Activated CD8-positive, alpha-beta T cell treated with anti-CD3 and anti-CD28 coated beads for 36 hours (primary cell): ENCODE measurements around the gene MED14. TPM values are rescaled to one million over a fixed set of nuclear protein-coding genes. Genes with fewer than 3 reads are reported as not detected.

ENCODE experiments used
- ATAC-seq: fragments of 200-7000 bp; cut with Tn5 transposase; one replicate; pipeline ENCODE4 v1.10.0; 2021; ENCODE audit warnings: mild to moderate bottlenecking, moderate library complexity
- CTCF ChIA-PET: fragments of 350-600 bp; sonication (Branson Sonifier 250); formaldehyde crosslinking; loops from one replicate; lab custom pipeline; 2021; ENCODE audit warnings: antibody characterized with exemption; lab: Charles Lee
- POLR2A ChIA-PET: fragments of 350-600 bp; sonication (Branson Sonifier 250); formaldehyde crosslinking; loops from one replicate; lab custom pipeline; 2021; ENCODE audit warnings: antibody characterized with exemption; lab: Charles Lee
- DNase-seq: peaks from one replicate; pipeline ENCODE4 v3.0.0-alpha.2; 2020
- H3K27ac Mint-ChIP-seq: one replicate; pipeline ENCODE4 v1.8.0; 2021; ENCODE audit warnings: mild to moderate bottlenecking, mixed read lengths
- H3K27me3 Mint-ChIP-seq: one replicate; pipeline ENCODE4 v1.8.0; 2021; ENCODE audit warnings: mixed read lengths
- H3K36me3 Mint-ChIP-seq: one replicate; pipeline ENCODE4 v1.8.0; 2021; ENCODE audit warnings: low read depth, mixed read lengths
- H3K4me1 Mint-ChIP-seq: one replicate; pipeline ENCODE4 v1.8.0; 2021; ENCODE audit warnings: low read depth, mixed read lengths
- H3K4me3 Mint-ChIP-seq: one replicate; pipeline ENCODE4 v1.8.0; 2021; ENCODE audit warnings: mild to moderate bottlenecking, moderate library complexity, mixed read lengths
- H3K9me3 Mint-ChIP-seq: one replicate; pipeline ENCODE4 v1.8.0; 2021; ENCODE audit warnings: mixed read lengths
- intact Hi-C: fragments of 100-400 bp; cut with micrococcal nuclease; formaldehyde crosslinking; loops from one replicate; pipeline ENCODE4 v1.10.0; 2022
- total RNA-seq, 2 experiments: library from RNA; stranded (reverse); gene quantifications; one replicate each; pipeline ENCODE4 v1.2.3, GENCODE V29; 2021
- TF ChIP-seq, protein P1 (sequence below): fragments of 200-600 bp; IDR thresholded peaks from one replicate; pipeline ENCODE4 v1.8.0; 2022; ENCODE audit warnings: antibody characterized with exemption, mild to moderate bottlenecking

MED14 gene
- total RNA-seq, 2 experiments from 2014 or later, result 37.1 to 39.9 TPM

DNA sequence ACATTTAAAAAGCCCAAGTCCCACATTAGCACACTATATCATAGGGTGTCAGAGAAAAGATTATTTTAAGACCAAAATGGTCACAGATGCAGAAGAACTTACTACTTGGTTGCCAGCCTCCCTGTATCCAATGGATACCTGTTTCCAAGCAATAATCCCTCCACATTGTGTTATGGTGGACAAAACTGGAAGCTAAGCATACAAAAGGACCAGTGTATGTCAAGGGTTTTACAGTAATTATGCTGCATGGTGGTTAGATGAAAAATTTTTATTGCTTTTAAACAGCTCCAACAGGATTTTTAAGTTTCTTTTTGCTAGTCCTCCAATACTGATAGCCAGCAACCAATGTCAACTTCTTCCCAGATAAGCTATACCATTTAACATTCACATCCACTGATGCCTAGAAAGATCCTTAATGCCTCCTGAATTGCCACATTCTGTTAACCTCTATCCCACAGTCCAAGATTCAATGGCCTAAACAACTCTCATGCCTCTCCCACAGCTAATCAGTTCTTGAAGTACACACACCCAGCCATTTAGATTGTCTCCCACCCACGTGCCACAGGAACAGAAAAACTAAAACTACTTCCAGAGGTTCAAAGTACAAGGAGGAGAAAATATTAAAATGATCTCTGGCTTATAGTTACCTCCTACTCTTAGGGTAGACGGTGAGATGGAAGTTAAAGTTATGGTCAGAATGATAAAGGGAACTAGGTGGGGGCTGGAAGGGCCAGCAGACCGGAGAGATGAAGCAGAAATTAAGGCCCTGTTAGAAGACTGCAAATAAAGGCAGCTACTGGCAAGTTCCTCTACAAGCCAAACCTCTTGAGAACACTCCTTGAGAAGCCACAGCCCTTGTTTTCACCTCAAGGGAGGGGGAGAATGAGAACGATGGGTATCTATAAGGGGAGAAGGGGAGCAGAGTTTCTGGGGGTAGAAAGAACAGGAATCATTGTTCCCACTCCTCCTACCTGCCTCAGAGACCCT lies 5.5 kb downstream of the MED14 start:
- Mint-ChIP-seq H3K27ac (peak overlapping the region; percentile 68), H3K36me3 (peaks cover 32% of the 10 kb centered on the region), H3K27me3 (no peaks in the 10 kb centered on the region), H3K9me3 (no peaks in the 10 kb centered on the region), H3K4me3 (peak overlapping the region; percentile 37), H3K4me1 (peaks cover 64% of the 10 kb centered on the region)
- TF ChIP-seq, protein P1, sequence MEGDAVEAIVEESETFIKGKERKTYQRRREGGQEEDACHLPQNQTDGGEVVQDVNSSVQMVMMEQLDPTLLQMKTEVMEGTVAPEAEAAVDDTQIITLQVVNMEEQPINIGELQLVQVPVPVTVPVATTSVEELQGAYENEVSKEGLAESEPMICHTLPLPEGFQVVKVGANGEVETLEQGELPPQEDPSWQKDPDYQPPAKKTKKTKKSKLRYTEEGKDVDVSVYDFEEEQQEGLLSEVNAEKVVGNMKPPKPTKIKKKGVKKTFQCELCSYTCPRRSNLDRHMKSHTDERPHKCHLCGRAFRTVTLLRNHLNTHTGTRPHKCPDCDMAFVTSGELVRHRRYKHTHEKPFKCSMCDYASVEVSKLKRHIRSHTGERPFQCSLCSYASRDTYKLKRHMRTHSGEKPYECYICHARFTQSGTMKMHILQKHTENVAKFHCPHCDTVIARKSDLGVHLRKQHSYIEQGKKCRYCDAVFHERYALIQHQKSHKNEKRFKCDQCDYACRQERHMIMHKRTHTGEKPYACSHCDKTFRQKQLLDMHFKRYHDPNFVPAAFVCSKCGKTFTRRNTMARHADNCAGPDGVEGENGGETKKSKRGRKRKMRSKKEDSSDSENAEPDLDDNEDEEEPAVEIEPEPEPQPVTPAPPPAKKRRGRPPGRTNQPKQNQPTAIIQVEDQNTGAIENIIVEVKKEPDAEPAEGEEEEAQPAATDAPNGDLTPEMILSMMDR, result no peak
- ChIA-PET POLR2A (interaction anchor here (1.4 kb wide), 1 partner anchor 13 kb away, joined by 3 read pairs; no protein-coding TSS in a partner anchor), CTCF (interaction anchor here (1.5 kb wide), 1 partner anchor 451 kb away, joined by 4 read pairs; no protein-coding TSS in a partner anchor)
- intact Hi-C loops, result no loop called here
- ATAC-seq (no peak), DNase-seq (no peak)

DNA sequence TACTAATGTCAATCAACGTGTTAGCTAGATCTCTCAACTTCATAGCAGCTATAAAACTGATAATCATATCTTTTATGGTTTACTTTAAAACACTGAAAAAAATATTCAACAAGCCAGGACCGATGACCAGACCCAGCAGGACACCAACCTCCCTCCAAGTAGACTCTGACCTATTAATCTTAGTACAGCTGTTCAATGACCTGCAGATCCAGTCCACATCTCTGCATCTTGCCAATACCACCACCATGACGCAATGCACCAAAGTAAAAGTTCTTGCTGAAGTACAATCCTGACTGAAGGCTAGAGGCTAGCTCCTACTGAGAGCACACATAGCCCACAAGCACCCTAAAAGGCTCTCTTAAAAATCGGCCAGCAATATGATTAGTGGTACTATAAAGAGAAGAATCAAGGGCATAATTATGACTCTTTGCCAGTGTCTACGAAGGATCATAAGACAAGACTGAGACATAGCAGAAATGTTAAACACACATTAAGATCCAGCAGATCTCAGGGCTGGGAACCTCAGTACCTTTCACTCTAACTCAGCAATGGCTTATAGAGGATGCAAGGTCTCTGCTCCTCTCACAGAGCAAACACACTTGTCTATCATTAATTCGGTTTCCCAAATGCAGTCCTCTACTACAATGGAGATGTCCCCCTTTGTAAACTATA lies 7.6 kb downstream of the MED14 start:
- intact Hi-C loops, result no loop called here

GRCh38 chrX:40727093-40727492 lies 8.2 kb downstream of the MED14 start:
- no peak for ATAC-seq
- intact Hi-C loops, result no loop called here

More for the DNA sequence above, 7.6 kb downstream of the MED14 start:
- Mint-ChIP-seq H3K9me3 (no peaks in the 10 kb centered on the region), H3K27me3 (no peaks in the 10 kb centered on the region), H3K4me3 (no peak overlapping the region), H3K4me1 (peaks cover 65% of the 10 kb centered on the region), H3K27ac (peak overlapping the region; percentile 12), H3K36me3 (peaks cover 40% of the 10 kb centered on the region)
- ChIA-PET CTCF (interaction anchor here (0.9 kb wide), 1 partner anchor 14 kb away, joined by 3 read pairs; no protein-coding TSS in a partner anchor), POLR2A (no interaction called here)
- DNase-seq (no peak), ATAC-seq (no peak)
- TF ChIP-seq, protein P1, result no peak

GRCh38 chrX:40722930-40723329 lies 12.4 kb downstream of the MED14 start:
- Mint-ChIP-seq H3K9me3 (no peaks in the 10 kb centered on the region), H3K27ac (peak overlapping the region; percentile 32), H3K27me3 (no peaks in the 10 kb centered on the region), H3K4me1 (peaks cover 59% of the 10 kb centered on the region), H3K4me3 (no peak overlapping the region), H3K36me3 (peaks cover 50% of the 10 kb centered on the region)
- ChIA-PET POLR2A (interaction anchor here (1.1 kb wide), 1 partner anchor 12 kb away, joined by 3 read pairs; the partner anchor contains the start of gene MED14), CTCF (no interaction called here)
- TF ChIP-seq, protein P1, result no peak
- ATAC-seq (no peak), DNase-seq (no peak)
- intact Hi-C loops, result no loop called here

More at GRCh38 chrX:40727093-40727492, 8.2 kb downstream of the MED14 start:
- H3K4me1 Mint-ChIP-seq, result peaks cover 68% of the 10 kb centered on the region
- H3K4me3 Mint-ChIP-seq, result no peak overlapping the region
- ChIA-PET CTCF (interaction anchor here (0.9 kb wide), 1 partner anchor 13 kb away, joined by 3 read pairs; no protein-coding TSS in a partner anchor), POLR2A (no interaction called here)
- DNase-seq, result no peak
- no peak overlapping the region for H3K27ac Mint-ChIP-seq
- H3K9me3 Mint-ChIP-seq, result no peaks in the 10 kb centered on the region
- TF ChIP-seq, protein P1, result no peak
- no peaks in the 10 kb centered on the region for H3K27me3 Mint-ChIP-seq
- peaks cover 42% of the 10 kb centered on the region for H3K36me3 Mint-ChIP-seq
